HG02571 (cell line): ENCODE measurements around the gene AGR2.

Source experiments
- ATAC-seq: cut with Tn5 transposase; IDR thresholded peaks from one replicate; pipeline ENCODE4 v1.9.1; 2021; ENCODE audit warnings: mild to moderate bottlenecking, moderate library complexity; ENCODE audit not compliant: unreplicated experiment

Gene AGR2

DNA sequence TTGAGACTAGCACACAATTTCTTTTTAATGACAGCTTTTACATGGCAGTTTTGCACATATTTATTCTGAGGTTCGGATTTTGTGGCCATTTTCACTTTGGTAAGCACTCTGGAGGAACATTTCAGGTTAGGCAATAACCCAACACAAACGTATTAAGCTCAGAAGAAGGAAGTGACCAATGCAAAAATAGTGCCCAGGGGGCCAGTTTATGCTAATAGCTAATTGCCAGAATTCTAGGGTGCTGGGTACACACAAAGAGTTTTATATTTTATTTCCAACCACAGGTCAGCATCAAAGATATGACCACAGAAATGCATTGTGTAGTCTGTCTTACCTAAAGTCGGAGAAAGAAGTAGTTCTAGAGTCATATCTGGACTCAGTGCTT lies 8.4 kb upstream of the AGR2 start:
- ATAC-seq: no peak

DNA sequence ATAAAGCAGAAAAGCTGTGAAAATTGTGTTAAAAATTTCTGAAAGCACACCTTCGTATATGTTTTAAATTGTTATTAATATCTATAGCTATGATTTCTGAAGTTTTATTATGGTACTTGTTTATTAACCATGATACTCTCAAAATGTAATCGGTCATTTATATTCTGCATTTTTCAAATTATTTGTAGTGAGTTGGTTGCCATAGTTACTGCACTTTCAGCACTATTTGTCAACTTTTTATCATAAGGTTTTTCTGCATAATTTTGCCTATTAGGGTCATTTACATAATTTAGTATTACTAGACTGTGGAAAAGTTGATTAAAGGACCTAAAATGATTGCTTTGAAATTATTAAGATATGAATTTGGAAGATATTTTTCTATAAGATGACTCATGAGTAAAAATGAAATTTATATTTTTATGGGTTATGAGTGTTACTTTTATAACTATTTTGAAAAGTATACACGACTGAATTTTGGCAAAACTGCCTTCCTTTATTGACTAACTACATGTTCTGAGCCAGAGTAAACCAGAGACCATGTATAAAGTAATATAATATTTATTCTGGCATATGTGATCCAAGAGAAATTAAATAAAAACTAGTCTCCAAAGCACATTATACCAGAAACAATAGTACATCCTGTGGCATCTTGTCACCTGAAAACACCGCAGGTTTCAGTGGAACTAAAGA lies 7.9 kb upstream of the AGR2 start:
- ATAC-seq: no peak

DNA sequence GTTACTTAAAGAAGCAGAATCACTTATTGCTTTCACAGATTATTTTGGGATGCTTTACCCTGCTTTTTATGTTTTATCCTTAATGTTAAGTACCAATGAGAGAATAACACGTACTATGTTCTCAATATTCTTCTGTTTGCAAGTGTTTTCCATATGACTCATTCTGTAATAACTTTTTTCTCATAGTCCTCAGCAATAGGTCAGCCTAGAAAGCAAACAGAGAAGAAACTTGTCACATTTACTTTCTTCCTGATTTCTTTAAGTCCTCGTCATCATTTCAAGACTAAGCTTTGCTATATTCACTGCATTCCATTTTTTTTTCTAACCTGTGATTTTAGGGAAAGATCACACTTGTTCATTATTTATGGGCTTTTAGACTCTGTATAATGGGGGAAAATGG lies 6.8 kb upstream of the AGR2 start:
- ATAC-seq: no peak

DNA sequence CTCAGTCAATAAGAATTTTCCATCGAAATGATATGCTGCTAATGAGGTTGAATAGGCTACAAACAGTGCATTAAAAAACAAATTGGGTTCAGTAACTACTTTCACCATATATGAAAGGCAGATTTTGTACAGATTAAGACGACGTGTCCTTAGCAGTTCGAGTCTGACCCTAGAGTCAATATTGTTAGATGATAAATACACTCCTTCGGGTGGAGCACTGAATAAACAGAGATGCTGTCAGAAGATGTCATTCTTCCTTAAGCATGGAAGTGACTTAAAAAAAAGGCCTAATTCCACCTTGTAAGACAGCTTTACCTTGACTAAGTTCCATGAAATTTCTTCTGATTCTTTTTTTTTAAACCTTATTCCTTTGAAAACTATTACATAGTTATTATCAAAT lies 5.8 kb upstream of the AGR2 start:
- no peak for ATAC-seq

DNA sequence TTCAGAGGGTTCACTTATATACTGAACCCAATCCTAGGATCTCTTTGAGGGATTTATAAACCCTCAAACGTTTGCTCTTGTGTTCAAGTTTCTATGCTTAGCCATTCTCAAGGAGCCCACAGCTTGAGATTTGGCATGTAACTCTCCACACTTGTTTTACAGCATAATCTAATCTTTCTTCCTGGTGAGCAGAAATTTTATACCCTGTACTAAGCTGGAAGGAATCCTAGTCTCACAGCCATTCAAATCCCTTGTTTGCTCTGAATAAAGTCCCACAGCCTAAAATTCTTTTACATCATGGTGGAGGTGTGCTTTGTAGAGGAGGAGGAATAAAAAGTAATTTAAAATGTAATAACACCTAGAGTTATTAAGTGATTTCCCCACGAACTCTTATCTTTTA lies 5.3 kb upstream of the AGR2 start:
- ATAC-seq: no peak

DNA sequence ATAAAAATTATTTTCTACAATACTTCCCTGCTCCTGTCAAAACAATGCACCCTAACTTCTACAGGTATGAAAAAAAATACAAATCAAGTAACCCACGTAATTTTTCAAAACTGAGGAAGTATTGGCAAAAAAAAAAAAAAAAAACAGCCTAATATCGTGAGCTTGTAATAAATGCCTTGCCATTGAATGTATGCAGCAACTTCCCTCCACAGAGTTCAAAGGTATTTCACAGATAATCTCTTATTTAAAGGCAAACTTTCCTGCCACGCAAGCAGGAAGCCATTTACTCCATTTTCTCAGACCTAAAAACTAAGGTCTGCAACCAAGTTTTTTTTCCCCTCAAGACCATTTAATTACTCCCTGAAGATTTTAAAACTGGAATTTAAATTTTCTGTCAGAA lies 642 bp upstream of the AGR2 start:
- no peak for ATAC-seq

DNA sequence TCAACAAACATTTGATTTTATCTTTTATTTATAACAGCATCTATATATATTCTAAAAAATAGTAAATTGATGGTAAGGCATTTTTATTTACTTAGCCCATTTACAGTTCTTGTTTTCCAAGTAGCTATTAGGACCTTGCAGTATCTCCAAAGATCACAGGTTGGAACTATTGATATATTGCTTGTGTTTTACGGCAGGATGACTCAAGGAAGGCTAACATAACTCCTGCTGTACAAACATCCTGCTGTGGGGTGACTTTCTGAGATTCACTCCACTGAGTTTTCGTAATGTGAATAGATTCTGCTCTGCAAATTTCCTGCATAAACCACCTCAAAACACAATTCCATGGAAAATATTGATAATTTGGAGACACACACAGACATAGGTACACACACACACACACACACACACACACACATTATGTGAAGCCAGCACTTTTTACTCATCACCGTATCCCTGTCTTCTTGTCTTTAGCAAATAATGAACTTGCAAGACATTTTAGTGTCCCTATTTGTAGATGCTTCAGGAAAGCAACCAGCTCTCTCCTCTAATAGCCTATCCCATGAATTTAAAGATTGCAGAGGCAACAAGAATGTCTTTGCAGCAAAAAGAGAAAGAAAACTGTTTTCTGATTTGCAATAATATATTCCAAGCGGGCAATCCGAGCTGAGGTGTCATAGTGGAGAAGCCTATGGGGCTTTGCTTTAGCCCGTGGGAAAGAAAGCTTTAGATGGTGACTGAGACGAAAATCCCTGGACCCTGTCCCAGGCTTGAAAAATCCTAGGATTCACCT lies 722 bp downstream of the AGR2 start:
- no peak for ATAC-seq

DNA sequence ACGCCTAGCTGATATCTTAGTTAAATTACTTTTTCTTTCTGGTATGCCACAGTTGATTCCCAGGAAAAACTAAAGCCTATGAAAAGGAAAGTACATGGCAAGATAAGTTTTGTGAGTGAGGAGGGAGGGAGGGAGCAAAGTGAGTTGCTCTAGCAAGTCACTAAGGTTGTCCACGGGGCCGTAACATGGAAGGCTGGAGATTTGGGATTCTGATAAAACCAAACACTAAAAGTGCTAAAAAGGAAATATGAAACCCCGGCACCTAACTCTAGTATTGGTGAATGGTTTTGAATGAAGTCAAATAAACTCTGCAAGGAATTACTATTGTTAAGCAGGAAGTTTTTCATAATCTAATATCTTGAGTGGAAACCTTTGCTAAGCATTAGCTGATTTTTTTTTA lies 1.7 kb downstream of the AGR2 start:
- ATAC-seq: no peak

DNA sequence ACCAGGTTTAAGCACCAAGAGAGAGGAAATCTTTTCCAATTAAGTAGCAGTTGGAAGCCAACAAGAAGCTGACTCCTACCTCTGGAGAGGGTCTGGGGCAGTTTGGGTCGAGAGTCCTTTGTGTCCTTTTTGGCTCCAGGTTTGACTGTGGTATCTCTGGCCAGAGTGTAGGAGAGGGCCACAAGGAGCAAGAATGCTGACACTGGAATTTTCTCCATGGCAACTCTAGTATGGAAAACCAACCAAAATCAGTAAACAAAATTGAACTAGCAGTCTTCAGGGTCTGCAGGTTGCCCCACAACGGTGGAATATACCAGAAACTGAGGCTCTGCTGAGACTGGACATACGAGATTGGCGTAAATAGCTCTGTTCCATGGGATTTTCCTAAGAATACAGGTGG lies 3.2 kb downstream of the AGR2 start:
- ATAC-seq: no peak

DNA sequence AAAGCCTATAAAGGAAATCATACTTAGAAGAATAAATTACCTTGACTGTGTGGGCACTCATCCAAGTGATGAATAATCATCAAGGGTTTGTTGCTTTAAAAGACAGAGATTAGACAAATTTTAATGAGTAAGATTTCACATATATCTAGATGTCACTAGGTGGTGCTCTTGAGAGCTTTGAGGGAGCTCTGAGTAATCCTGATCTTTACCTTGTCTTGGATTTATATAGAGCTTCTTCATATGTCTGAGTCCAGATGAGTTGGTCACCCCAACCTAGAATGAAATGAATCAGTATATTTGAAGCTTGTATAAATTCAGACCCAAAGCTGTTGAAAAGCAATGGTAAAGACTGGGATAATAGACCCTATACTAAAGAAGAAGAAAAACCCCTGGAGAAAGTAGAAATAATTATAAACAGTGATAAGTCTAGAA lies 3.7 kb downstream of the AGR2 start:
- ATAC-seq: no peak

DNA sequence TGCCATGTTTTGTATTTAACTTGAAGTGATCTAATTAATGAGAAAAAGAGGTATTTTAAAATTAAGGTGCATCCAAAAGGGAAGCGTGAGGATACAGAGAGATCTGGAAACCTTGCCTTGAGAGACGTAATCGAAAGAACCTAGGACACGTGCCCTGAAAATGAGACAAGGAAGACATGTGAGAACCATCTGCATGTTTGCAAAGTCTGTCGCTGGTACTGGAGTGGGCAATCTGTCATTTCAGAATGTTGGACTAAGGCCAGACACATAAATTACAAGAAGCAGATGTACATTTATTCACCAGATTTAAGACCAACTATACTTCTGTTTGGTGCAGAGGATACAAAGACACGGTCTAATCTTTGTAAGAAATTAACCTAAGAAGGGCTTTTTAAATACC lies 9.2 kb downstream of the AGR2 start:
- no peak for ATAC-seq

DNA sequence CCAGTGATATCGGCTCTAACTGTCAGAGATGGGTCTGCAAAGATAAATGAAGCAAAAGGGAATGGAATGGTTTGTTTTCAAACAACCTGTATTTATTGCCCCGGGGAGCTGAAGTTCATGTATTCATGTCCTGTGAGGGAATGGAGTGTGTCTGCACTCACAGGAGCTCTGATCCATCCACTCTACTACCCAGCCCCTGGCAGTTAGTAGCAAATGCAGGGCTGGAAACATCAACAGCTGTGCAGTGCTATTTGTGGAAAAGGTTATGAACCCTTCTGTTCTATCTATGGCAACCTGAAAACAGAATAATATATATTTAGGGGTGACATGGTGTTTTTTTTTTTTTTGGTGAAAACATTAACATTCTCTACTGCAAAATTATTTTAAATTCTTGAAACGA lies 9.8 kb downstream of the AGR2 start:
- no peak for ATAC-seq

DNA sequence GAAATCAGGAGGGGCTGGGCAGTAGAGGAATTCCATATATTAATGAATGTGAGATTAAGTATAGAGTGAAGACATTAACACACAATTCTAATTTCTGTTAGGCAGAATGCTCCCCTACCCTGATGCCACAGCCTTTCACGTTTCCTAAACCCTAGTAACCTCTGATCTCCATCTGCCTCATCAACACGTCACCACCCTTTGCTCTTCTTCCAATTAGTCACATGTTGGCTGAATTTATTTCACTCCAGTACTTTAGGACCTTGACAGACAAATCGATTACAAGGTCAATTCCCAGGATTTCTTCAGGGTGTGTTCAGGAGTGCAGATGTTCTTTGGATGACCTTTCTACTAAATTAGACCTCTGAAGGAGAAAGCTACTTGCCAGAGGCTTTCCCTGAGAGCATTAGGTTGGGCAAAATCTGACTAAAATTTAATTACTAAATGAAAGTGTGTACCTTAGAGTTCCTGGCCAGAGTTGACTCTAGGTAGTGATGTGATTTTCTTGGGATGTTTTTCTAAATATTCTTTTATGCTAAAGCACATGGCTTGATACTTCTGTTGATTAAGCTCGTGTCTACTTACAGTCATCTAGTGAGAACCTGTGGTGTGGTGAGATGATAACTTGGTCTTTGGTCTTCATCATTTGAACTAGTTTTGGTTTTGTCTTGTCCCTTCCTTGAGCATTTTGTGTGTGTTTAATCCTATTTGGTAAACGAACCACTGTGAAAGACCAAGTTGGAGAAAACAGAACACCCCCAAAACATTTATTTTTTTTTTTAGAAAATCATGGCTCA lies 12.7 kb downstream of the AGR2 start:
- ATAC-seq: no peak

DNA sequence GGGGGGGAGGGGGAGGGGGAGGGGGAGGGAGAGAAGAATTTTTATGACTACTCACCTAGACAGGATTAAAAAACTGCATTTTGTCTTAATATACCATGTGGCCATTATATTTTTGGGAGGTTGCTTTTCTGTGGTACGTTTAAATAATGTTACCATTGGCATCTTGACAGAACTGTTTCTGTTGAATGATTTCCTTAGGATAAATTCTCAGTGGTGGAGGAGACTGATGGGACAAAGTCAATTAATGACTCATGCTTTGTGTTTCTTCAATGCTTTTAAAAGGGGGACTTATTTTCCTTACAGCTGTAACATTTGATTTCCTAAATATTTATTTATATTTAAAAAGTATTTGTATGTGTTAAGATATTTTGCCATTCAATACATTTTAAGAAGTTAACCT lies 13.7 kb downstream of the AGR2 start:
- no peak for ATAC-seq

DNA sequence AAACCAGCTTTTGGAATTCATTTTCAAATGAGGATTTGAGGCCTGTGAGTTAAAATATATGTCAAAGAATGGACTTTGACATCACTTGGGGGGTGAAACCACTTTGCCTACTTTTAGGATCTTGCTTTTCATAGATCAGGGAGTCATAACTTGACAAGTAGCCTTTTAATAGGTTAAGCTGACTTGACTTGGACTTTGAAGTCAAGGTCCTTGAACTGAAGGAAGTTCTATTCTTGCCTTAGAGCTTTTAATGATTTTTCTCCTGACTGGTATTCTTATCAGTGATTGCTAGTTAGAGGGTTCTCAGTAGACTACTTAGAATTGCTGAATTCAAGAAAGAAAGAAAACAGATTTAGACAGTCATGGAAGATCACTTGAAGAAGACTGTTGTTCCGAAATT lies 17.7 kb downstream of the AGR2 start:
- no peak for ATAC-seq

DNA sequence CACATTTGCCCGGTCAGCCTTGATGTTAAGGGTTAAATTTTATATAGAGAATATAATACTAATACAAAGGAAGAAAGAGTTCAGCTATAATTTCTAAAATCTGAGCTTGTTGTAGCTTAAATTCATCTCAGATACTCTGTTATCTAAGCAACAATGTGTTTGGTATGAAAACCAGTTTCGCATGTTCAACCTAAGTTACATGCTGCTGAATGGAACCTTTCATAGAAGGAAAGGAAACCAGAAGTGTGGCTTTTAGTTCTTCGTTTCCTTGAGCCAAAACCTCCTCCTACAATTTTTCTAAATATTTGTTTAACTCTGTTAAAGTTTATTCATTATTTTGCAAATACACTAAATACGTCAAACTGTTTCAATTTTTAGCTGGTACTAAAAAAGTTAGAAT lies 18.5 kb downstream of the AGR2 start:
- ATAC-seq: no peak

DNA sequence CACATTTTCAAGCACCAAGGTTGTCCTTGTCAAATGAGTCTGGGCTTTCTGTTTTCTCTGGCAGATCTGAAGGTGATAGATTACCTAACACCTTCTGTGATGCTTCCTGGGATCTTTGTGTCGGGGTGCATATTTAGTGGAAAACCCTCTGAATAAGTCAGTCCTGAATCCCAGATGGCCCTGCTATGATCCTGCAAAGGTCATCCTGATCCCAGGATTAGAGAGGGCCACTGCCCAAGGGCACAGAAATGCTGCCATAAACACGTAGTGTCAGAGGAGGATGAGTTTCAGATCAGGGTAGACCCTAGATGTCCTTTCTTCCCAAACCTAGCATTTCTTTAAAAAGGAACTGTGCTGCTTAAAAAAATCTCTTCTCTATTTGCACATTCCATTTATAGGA lies 19.0 kb downstream of the AGR2 start:
- no peak for ATAC-seq

DNA sequence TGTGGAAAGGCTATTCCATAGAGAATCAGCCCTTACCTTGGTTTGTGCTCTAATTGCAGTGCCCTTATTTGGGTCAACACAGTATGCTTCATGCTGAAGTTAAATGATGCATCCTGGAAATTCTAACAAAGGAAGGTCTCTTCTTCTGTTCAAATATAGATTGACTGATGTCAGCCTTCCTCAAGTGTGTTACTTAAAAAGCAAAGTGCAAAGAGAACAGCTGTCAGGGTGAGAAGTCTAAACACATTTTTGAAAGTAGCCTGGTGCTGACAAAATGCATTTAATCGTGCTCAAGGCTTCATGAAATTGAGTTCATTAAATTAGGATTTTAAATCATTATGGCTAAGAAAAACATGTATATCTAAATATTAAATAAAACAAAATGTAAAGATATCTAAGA lies 19.5 kb downstream of the AGR2 start:
- no peak for ATAC-seq

DNA sequence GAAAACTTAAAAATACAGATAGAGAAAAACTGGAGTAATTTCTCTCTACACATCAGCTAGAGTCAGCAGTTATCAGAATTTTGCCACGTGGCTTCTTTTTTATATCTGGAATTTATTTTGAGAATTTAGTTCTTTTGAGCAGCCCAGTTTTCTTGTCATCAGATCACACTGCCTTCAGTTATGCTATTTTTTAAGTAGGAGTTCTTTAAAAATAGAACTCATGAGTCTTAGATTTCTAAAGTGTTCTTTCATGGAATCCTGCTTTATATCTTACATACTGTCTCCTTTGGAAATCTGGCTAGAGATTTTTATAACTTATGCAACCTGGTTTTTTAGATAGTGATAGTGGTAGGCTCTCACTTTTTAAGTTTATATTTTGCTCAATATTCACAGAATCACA lies 24.2 kb downstream of the AGR2 start:
- ATAC-seq: no peak

DNA sequence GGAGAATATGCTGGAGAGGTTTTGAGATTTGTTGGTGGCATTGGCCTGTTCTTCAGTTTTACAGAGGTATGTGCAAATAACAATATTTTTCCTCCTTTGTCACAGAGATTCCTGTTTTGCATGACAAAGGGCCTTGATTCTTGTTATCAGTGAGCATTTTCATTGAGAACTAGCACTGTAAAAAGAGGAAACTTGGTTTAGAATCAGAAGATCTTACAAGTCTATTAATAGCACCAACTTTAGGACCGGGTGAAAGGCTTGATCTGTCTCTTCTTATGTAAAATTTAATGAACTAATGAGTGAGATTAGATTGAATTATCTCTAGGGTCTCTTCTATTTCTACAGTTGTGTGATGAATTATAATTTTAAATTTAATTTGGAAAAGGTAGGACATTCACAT lies 25.7 kb downstream of the AGR2 start:
- no peak for ATAC-seq

DNA sequence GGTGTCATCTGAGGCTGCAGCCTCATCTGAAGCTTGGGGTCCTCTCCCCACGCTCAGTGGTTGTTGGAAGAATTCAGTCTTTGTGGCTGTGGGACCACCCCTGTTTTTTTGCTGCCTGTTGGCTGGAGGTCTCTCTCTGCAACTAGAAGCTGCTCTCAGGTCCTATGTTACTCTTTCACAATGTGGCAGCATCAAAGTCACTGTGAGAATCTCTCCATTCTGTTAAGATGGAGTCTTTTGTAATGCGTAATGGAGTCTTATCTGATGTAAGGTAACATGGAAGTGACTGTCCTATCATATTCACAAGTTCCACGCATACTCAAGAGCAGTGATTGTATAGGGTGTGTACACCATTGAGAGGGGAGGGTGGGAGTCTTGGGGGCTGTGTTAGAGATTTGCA lies 26.3 kb downstream of the AGR2 start:
- no peak for ATAC-seq

DNA sequence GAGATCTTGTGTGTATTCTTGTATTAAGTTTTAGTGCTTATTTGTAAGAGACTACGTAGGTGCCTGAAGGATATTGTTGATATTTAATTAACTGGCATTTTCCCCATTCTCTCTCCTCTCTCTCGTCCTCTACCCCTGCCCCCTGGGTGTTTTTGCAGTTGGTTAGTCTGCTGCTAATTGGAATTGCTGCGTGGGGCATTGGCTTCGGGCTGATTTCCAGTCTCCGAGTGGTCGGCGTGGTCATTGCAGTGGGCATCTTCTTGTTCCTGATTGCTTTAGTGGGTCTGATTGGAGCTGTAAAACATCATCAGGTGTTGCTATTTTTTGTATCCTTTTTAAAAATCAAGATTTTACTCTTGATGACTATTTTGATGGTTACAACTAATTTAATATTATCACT lies 28.7 kb downstream of the AGR2 start:
- ATAC-seq: no peak
